Fibroblast of the aortic adventitia (primary cell): ENCODE data around the gene MMP11. TPM values are rescaled to one million over a fixed set of nuclear protein-coding genes. Genes with fewer than 3 reads are reported as not detected.

Source experiments
- DNase-seq: peaks from one replicate; pipeline ENCODE4 v3.0.0-alpha.2; 2010; ENCODE audit warnings: low read depth
- H3K4me3 ChIP-seq: 2 replicates; pipeline ENCODE4 v1.5.1; 2011; ENCODE audit warnings: low read depth, mild to moderate bottlenecking, control low read depth, low read length, moderate library complexity
- total RNA-seq: library from RNA; depleted of rRNA; stranded (reverse); fragments of >200 nt; gene quantifications from 2 replicates; pipeline ENCODE4 v1.2.3, GENCODE V29; 2012; ENCODE audit warnings: low replicate concordance
- TF ChIP-seq, protein P1 (sequence below): IDR thresholded peaks from 2 replicates; pipeline ENCODE4 v1.5.1; 2011; ENCODE audit warnings: mild to moderate bottlenecking, low read length, control low read depth, inconsistent platforms; ENCODE audit not compliant: insufficient read depth

The MMP11 gene
- total RNA-seq, 1 donor, result 5.1 TPM

- TF ChIP-seq, protein P1, sequence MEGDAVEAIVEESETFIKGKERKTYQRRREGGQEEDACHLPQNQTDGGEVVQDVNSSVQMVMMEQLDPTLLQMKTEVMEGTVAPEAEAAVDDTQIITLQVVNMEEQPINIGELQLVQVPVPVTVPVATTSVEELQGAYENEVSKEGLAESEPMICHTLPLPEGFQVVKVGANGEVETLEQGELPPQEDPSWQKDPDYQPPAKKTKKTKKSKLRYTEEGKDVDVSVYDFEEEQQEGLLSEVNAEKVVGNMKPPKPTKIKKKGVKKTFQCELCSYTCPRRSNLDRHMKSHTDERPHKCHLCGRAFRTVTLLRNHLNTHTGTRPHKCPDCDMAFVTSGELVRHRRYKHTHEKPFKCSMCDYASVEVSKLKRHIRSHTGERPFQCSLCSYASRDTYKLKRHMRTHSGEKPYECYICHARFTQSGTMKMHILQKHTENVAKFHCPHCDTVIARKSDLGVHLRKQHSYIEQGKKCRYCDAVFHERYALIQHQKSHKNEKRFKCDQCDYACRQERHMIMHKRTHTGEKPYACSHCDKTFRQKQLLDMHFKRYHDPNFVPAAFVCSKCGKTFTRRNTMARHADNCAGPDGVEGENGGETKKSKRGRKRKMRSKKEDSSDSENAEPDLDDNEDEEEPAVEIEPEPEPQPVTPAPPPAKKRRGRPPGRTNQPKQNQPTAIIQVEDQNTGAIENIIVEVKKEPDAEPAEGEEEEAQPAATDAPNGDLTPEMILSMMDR, result no peak
- no peak for DNase-seq
- H3K4me3 ChIP-seq, result no peak overlapping the region
These were observed 28.7 kb downstream of the MMP11 start for GRCh38 chr22:23801238-23801821.

- H3K4me3 ChIP-seq, result no peak overlapping the region
- TF ChIP-seq, protein P1, result no peak
- no peak for DNase-seq
These were observed 29.3 kb downstream of the MMP11 start for GRCh38 chr22:23801886-23802377.

GRCh38 chr22:23803001-23803819 lies 30.6 kb downstream of the MMP11 start:
- no peak for DNase-seq
- H3K4me3 ChIP-seq, result no peak overlapping the region
- TF ChIP-seq, protein P1, result no peak

- H3K4me3 ChIP-seq, result no peak overlapping the region
- TF ChIP-seq, protein P1, result no peak
- no peak for DNase-seq
These were observed 32.2 kb downstream of the MMP11 start for GRCh38 chr22:23804781-23805291.

- H3K4me3 ChIP-seq, result no peak overlapping the region
- no peak for DNase-seq
- TF ChIP-seq, protein P1, result no peak
These were observed 34.2 kb downstream of the MMP11 start for GRCh38 chr22:23806837-23807236.

DNA sequence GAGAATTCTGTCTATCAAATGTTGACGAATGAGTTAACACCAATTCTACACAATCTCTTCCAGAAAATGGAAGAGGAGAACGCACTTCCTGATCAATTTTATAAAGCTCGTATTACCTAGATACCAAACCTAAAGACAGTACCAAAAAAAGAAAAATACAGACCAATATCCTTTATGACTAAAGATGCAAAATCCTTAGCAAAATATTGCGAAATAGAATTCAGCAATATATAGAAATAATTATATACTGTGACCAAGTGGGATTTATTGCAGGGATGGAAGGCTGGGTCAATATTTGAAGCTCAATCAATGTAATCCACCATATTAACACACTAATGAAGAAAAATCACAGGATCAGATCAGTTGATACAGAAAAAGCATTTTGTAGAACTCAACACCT lies 39.7 kb downstream of the MMP11 start:
- TF ChIP-seq, protein P1, result no peak
- no peak overlapping the region for H3K4me3 ChIP-seq
- no peak for DNase-seq
